AG04449 (cell line): ENCODE results near the gene RTN4R.

Experiments used
- CTCF ChIA-PET: fragments of 350-600 bp; formaldehyde crosslinking; extraction: SDS; loops from one replicate; lab custom pipeline; 2021; ENCODE audit warnings: antibody characterized with exemption; lab: Yijun Ruan, JAX
- POLR2A ChIA-PET: fragments of 400-600, 350-600 bp; formaldehyde crosslinking; extraction: SDS; loops from one replicate; lab custom pipeline; 2020; ENCODE audit warnings: antibody characterized with exemption, inconsistent platforms; lab: Yijun Ruan, JAX
- DNase-seq: peaks from one replicate; pipeline ENCODE4 v3.0.0-alpha.2; 2010; ENCODE audit warnings: low read depth, low spot score
- H3K4me3 ChIP-seq: 2 replicates; pipeline ENCODE4 v1.5.1; 2011; ENCODE audit warnings: low read depth, mild to moderate bottlenecking, control low read depth, low read length
- CTCF ChIP-seq: IDR thresholded peaks from one replicate; pipeline ENCODE4 v1.5.1; 2011; ENCODE audit warnings: mild to moderate bottlenecking, moderate library complexity, low read length, control low read depth, inconsistent platforms; ENCODE audit not compliant: insufficient read depth; ENCODE audit errors: missing control alignments

Gene RTN4R

DNA sequence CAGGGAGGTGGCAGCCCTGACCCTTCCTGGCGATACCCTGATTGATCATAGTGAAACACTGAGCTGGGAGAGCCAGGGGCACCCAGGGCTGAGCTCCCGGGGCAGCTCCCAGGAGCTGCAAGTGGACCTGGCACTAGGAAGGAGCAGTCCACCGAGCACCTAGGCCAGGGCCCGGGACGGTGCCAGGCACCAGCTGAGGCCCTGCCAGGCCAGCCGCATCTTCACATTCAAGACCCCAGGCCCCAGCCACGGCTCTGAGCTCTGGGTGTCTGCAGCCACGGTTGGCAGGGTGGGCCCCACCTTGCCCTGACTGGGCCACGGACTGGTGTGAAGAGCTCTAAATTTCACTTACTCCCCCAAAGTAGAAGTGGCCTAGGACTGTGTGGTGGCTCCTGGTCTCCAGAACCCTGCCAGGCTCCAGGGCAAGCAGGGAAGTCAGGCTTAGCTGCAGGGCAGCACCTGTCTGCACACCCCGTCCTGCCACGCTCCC, 58.3 kb downstream of the RTN4R start:
- no peak overlapping the region for H3K4me3 ChIP-seq
- POLR2A ChIA-PET: no interaction called here
- DNase-seq: no peak
- CTCF ChIA-PET: interaction anchor here (1.4 kb wide), 1 partner anchor 14 kb away, joined by 3 read pairs; no protein-coding TSS in a partner anchor
- no peak for TF ChIP-seq CTCF

- no peak for DNase-seq
- ChIA-PET POLR2A (no interaction called here), CTCF (no interaction called here)
- H3K4me3 ChIP-seq: no peak overlapping the region
- no peak for TF ChIP-seq CTCF
Measured at GRCh38 chr22:20208713-20209310, 59.3 kb downstream of the RTN4R start.

DNA sequence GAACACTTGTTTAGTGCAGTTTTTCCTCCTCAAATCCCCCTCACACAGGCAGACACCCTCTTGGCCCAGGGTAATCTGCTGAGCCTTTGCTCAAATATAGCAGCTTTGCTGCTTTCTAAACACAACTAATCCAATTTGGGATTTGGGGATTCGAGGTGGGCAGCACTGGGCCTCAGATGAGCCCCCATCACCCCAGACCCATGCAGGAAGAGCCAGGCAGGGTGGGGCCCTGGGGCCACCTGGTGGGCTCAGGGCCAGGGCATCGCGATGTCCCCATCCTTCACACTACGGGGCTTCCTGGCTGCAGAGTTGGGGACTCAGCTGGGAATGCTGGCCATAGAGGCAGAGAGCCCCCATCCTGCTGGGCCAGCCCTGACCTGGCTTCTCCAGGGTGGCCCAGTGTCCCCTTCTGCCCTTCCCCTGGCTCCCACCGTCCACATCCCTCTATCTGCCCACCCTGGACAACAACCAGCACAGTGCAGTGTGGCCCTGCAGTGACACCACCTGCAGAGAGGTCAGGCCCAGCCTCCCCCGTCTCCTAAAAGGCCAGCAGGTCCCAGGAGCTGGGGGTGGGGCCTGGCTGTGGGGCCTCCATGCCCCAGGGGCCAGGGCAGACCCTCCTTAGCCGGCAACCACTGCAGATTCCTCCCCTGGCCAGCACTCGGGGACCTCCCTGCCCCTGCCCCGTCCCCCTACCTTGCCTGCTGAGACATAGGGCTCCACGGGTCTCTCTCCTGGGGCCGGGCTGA, 60.7 kb downstream of the RTN4R start:
- no peak for DNase-seq
- POLR2A ChIA-PET: no interaction called here
- CTCF ChIA-PET: no interaction called here
- peak overlapping the region; percentile 55 for H3K4me3 ChIP-seq
- TF ChIP-seq CTCF: no peak

DNA sequence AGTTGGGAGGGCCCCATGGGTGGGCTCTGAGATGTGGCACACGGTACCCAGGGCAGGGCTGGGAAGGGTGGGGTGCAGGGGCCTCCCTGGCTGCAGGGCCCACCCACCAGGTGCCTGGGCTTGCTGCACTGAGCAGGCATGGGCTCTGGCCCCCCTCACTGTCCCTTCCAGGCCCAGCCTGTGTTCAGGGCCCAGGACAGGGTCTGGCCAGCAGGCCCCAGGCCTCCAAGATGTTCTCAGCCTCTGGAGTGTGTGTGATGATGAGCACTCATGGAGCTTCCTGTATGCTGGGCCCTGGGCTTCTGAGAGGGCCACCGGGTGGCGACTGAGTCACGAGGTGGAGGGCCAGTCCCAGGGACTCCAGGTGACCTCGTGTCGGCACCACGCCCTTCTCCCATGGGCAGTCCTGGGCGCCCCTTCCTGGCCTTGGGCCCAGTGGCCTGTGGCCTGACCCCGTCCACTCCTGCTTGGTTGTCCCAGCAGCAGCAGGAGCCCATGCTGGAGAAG, 61.4 kb downstream of the RTN4R start:
- no peak for DNase-seq
- ChIA-PET POLR2A (no interaction called here), CTCF (interaction anchor here (2.1 kb wide), 1 partner anchor 50 kb away, joined by 6 read pairs; no protein-coding TSS in a partner anchor)
- TF ChIP-seq CTCF: no peak
- H3K4me3 ChIP-seq: peak overlapping the region; percentile 55

GRCh38 chr22:20205964-20206708, 62.0 kb downstream of the RTN4R start:
- ChIA-PET CTCF (interaction anchor here (1.0 to 2.1 kb wide), 2 partner anchors 49 to 79 kb away, joined by 3 to 6 read pairs; no protein-coding TSS in a partner anchor), POLR2A (no interaction called here)
- no peak for TF ChIP-seq CTCF
- peak overlapping the region; percentile 55 for H3K4me3 ChIP-seq
- no peak for DNase-seq
